Measurements from ENCODE around the gene RILP.

- TF ChIP-seq RAD21 (conservative IDR thresholded peaks at IDR 0.05 in 1 of 2, IDR thresholded peaks at IDR 0.05 in 1 of 2) = no peak
- TF ChIP-seq, protein P1, sequence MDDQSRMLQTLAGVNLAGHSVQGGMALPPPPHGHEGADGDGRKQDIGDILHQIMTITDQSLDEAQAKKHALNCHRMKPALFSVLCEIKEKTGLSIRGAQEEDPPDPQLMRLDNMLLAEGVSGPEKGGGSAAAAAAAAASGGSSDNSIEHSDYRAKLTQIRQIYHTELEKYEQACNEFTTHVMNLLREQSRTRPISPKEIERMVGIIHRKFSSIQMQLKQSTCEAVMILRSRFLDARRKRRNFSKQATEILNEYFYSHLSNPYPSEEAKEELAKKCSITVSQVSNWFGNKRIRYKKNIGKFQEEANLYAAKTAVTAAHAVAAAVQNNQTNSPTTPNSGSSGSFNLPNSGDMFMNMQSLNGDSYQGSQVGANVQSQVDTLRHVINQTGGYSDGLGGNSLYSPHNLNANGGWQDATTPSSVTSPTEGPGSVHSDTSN (IDR thresholded peaks at IDR 0.05) = no peak
- TF ChIP-seq, protein P2, sequence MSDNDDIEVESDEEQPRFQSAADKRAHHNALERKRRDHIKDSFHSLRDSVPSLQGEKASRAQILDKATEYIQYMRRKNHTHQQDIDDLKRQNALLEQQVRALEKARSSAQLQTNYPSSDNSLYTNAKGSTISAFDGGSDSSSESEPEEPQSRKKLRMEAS (IDR thresholded peaks at IDR 0.05) = no peak
- no peak for TF ChIP-seq CTCF (IDR thresholded peaks at IDR 0.05)
- TF ChIP-seq JUNB (IDR thresholded peaks at IDR 0.05) = no peak
- no peak for TF ChIP-seq PHF8 (IDR thresholded peaks at IDR 0.05; ENCODE audit: borderline replicate concordance, low read depth)
- TF ChIP-seq CEBPB (IDR thresholded peaks at IDR 0.05) = no peak
- TF ChIP-seq HOXB13 (CRISPR knock-in tag; IDR thresholded peaks at IDR 0.05; ENCODE audit: low read depth) = no peak
- no peak for TF ChIP-seq ZC3H11A (IDR thresholded peaks at IDR 0.05)
- no peak for TF ChIP-seq POLR2A (IDR thresholded peaks at IDR 0.05; ENCODE audit: low read length)
- TF ChIP-seq RCOR1 (IDR thresholded peaks at IDR 0.05; ENCODE audit: low read depth, low read length) = no peak
- TF ChIP-seq CHD2 (IDR thresholded peaks at IDR 0.05; ENCODE audit: low read length, partially characterized antibody) = no peak
- TF ChIP-seq CHD4 (IDR thresholded peaks at IDR 0.05; ENCODE audit: borderline replicate concordance) = no peak
- TF ChIP-seq, protein P3, sequence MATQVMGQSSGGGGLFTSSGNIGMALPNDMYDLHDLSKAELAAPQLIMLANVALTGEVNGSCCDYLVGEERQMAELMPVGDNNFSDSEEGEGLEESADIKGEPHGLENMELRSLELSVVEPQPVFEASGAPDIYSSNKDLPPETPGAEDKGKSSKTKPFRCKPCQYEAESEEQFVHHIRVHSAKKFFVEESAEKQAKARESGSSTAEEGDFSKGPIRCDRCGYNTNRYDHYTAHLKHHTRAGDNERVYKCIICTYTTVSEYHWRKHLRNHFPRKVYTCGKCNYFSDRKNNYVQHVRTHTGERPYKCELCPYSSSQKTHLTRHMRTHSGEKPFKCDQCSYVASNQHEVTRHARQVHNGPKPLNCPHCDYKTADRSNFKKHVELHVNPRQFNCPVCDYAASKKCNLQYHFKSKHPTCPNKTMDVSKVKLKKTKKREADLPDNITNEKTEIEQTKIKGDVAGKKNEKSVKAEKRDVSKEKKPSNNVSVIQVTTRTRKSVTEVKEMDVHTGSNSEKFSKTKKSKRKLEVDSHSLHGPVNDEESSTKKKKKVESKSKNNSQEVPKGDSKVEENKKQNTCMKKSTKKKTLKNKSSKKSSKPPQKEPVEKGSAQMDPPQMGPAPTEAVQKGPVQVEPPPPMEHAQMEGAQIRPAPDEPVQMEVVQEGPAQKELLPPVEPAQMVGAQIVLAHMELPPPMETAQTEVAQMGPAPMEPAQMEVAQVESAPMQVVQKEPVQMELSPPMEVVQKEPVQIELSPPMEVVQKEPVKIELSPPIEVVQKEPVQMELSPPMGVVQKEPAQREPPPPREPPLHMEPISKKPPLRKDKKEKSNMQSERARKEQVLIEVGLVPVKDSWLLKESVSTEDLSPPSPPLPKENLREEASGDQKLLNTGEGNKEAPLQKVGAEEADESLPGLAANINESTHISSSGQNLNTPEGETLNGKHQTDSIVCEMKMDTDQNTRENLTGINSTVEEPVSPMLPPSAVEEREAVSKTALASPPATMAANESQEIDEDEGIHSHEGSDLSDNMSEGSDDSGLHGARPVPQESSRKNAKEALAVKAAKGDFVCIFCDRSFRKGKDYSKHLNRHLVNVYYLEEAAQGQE (IDR thresholded peaks at IDR 0.05) = no peak
Observed at GRCh38 chr17:1620486-1620885, 29.2 kb downstream of the RILP start.

Measured in A549 (cell line).